Measurements from ENCODE around the gene TMEM132E. TPM values are rescaled to one million over a fixed set of nuclear protein-coding genes. Genes with fewer than 3 reads are reported as not detected.

Gene TMEM132E
- total and polyA plus RNA-seq, 2 of the 4 experiments (the other 2 are of a cell fraction), result not detected

GRCh38 chr17:34592002-34592401, 12.6 kb downstream of the TMEM132E start:
- Histone ChIP-seq H4K5ac (ENCODE audit: low read depth, low read length) (no peak overlapping the region), H3K36me3 (ENCODE audit: control insufficient read depth, insufficient read depth, low read length) (no peaks in the 10 kb centered on the region), H2BK120ac (ENCODE audit: low read depth, low read length) (no peak overlapping the region), H3K9me3 (ENCODE audit: control insufficient read depth, insufficient read depth, low read length) (no peaks in the 10 kb centered on the region), H4K8ac (ENCODE audit: low read depth in 2 of 2, low read length in 2 of 2) (no peak overlapping the region), H2AK5ac (ENCODE audit: low read depth, low read length) (no peak overlapping the region), H2BK20ac (ENCODE audit: low read depth, low read length) (no peak overlapping the region), H3K4me1 (ENCODE audit: control insufficient read depth, insufficient read depth, low read length) (no peaks in the 10 kb centered on the region), H3K4ac (ENCODE audit: low read depth, low read length) (no peak overlapping the region), H3K9ac (ENCODE audit: low read depth, low read length) (no peak overlapping the region), H3K4me3 (ENCODE audit: insufficient read depth, low read depth, low read length) (no peak overlapping the region), H2BK5ac (ENCODE audit: low read depth, low read length, poor library complexity, severe bottlenecking) (no peak overlapping the region), H2AK9ac (replicated peaks; ENCODE audit: low read depth, low read length, poor library complexity) (no peak overlapping the region), H3K79me1 (ENCODE audit: low read depth in 1 of 2, low read length in 2 of 2) (no peaks in the 10 kb centered on the region), H2AFZ (replicated peaks; ENCODE audit: low read length, poor library complexity) (no peak overlapping the region), H2BK15ac (ENCODE audit: low read depth, low read length) (no peak overlapping the region), H4K91ac (ENCODE audit: insufficient read depth, low read depth, low read length) (no peak overlapping the region), H3K27ac (ENCODE audit: insufficient read depth, low read length) (no peak overlapping the region), H3K18ac (ENCODE audit: low read depth, low read length) (no peak overlapping the region), H3K23ac (ENCODE audit: low read depth, low read length) (no peak overlapping the region), H3K9me1 (ENCODE audit: insufficient read depth, low read length) (no peaks in the 10 kb centered on the region), H4K20me1 (ENCODE audit: insufficient read depth, low read length) (no peaks in the 10 kb centered on the region), H3K4me2 (ENCODE audit: low read depth, low read length) (no peak overlapping the region), H3K27me3 (ENCODE audit: control insufficient read depth, insufficient read depth, low read length) (no peaks in the 10 kb centered on the region; the same call in 1 of the 2 replicates), H3K14ac (replicated peaks; ENCODE audit: low read depth, low read length) (no peak overlapping the region), H3K56ac (ENCODE audit: extremely low read depth, insufficient read depth, low read length) (no peak overlapping the region)
- dilution Hi-C loops (cut with HindIII; ENCODE audit: low sequenced_read_pairs, unreplicated experiment), result no loop called here
- intact Hi-C loops (cut with micrococcal nuclease), result no loop called here
- in situ Hi-C loops (cut with MboI; ENCODE audit: low sequenced_read_pairs), result no loop called here
- ATAC-seq (ENCODE audit: low read depth) (no peak), DNase-seq (no peak)
- no TSS peak for BruUV-seq (replicated peaks)
- POLR2A ChIA-PET (ENCODE audit: unreplicated experiment), result no interaction called here
- CTCF ChIA-PET, result no interaction called here
- no peak for TF ChIP-seq SMC3 (IDR thresholded peaks at IDR 0.05; ENCODE audit: low read depth, low read length)
- no peak for TF ChIP-seq CHD1 (IDR thresholded peaks at IDR 0.05; ENCODE audit: low read depth, low read length)
- TF ChIP-seq MXI1 (IDR thresholded peaks at IDR 0.05; ENCODE audit: borderline replicate concordance, low read depth, low read length), result no peak
- TF ChIP-seq BHLHE40 (IDR thresholded peaks at IDR 0.05; ENCODE audit: low read depth, low read length), result no peak
- TF ChIP-seq POLR2A (IDR thresholded peaks at IDR 0.05; ENCODE audit: low read depth, low read length), result no peak
- no peak for TF ChIP-seq ELK1 (IDR thresholded peaks at IDR 0.05; ENCODE audit: borderline replicate concordance, low read depth, low read length)
- no CpG with 5 or more reads among the region's 4 CpGs for WGBS, 2 experiments (ENCODE audit: extremely low coverage in 2 of 2, insufficient read length in 1 of 2)

All from IMR-90 (cell line).